K562 (cell line): ENCODE results near the gene MYG1. TPM values are rescaled to one million over a fixed set of nuclear protein-coding genes. Genes with fewer than 3 reads are reported as not detected.

ENCODE experiments used
- ARNT ChIP-seq, 2 experiments: fragments of 450-650 bp; IDR thresholded peaks; 2 replicates each; pipeline ENCODE4 v1.6.1; 2016; ENCODE audit warnings: mild to moderate bottlenecking in 1 of 2
- BRD9 ChIP-seq: fragments of 450-650 bp; IDR thresholded peaks from 2 replicates; pipeline ENCODE4 v1.6.1; 2018; ENCODE audit warnings: low read depth; ENCODE audit not compliant: partially characterized antibody
- DLX4 ChIP-seq: fragments of 250-450 bp; sonication (Bioruptor Pico); IDR thresholded peaks from 2 replicates; pipeline ENCODE4 v1.6.1; 2021; ENCODE audit warnings: mild to moderate bottlenecking
- ELF1 ChIP-seq: fragments of 200-800 bp; sonication (Bioruptor generic); IDR thresholded peaks from 2 replicates; pipeline ENCODE4 v1.6.1; 2016; ENCODE audit warnings: missing genetic modification characterization, missing compliant biosample characterization
- ETV5 ChIP-seq: sonication (generic); formaldehyde crosslinking; IDR thresholded peaks from 2 replicates; pipeline ENCODE4 v1.4.0; 2020; ENCODE audit warnings: low read depth, mild to moderate bottlenecking, missing genetic modification reagents
- GTF2F1 ChIP-seq: IDR thresholded peaks from 2 replicates; pipeline ENCODE4 v1.6.1; 2011; ENCODE audit warnings: low read depth, low read length, improper control_type of control experiment
- LEF1 ChIP-seq: fragments of 450-650 bp; IDR thresholded peaks from 2 replicates; pipeline ENCODE4 v1.6.1; 2016; ENCODE audit warnings: mild to moderate bottlenecking
- MEF2A ChIP-seq: IDR thresholded peaks from 2 replicates; pipeline ENCODE4 v1.6.1; 2011; ENCODE audit warnings: low read depth, mild to moderate bottlenecking, low read length, moderate library complexity; ENCODE audit not compliant: control insufficient read depth
- NBN ChIP-seq: fragments of 450-650 bp; IDR thresholded peaks from 2 replicates; pipeline ENCODE4 v1.6.1; 2016; ENCODE audit warnings: low read depth, mild to moderate bottlenecking
- POLR2B ChIP-seq: fragments of 450-650 bp; IDR thresholded peaks from 2 replicates; pipeline ENCODE4 v1.6.1; 2018; ENCODE audit warnings: low read depth; ENCODE audit not compliant: partially characterized antibody
- REST ChIP-seq, 2 experiments: fragments of 450-650 bp; formaldehyde crosslinking in 1 of 2; IDR thresholded peaks; 2 replicates each; pipeline versions ENCODE4 v1.4.0 to v1.6.1; 2014 to 2020; ENCODE audit warnings: mild to moderate bottlenecking in 2 of 2, borderline replicate concordance in 1 of 2, low read depth in 1 of 2
- RFX1 ChIP-seq: fragments of 450-650 bp; IDR thresholded peaks from 2 replicates; pipeline ENCODE4 v1.6.1; 2016; ENCODE audit warnings: mild to moderate bottlenecking, moderate library complexity
- RFX7 ChIP-seq: fragments of 250-450 bp; sonication (Bioruptor Pico); IDR thresholded peaks from 2 replicates; pipeline ENCODE4 v1.5.1; 2021; ENCODE audit warnings: mild to moderate bottlenecking
- STAT5A ChIP-seq: IDR thresholded peaks from 2 replicates; pipeline ENCODE4 v1.6.1; 2012; ENCODE audit warnings: low read length, inconsistent platforms, borderline replicate concordance
- STAT5B ChIP-seq: fragments of 250-450 bp; sonication (Bioruptor Pico); IDR thresholded peaks from 2 replicates; pipeline ENCODE4 v1.8.0; 2021; ENCODE audit warnings: mild to moderate bottlenecking, inconsistent platforms
- ZBTB26 ChIP-seq: fragments of 450-650 bp; formaldehyde crosslinking; IDR thresholded peaks from 2 replicates; pipeline ENCODE4 v1.4.0; 2022; ENCODE audit warnings: missing genetic modification characterization
- ZNF143 ChIP-seq: sonication (generic); formaldehyde crosslinking; IDR thresholded peaks from 2 replicates; pipeline ENCODE4 v1.9.0; 2022; ENCODE audit warnings: mild to moderate bottlenecking, missing genetic modification reagents
- ZNF589 ChIP-seq: fragments of 200-800 bp; sonication (Bioruptor generic); IDR thresholded peaks from 2 replicates; pipeline ENCODE4 v1.6.1; 2016; ENCODE audit warnings: low read depth, missing genetic modification characterization, missing compliant biosample characterization
- polyA plus RNA-seq, 8 experiments: library from polyadenylated mRNA; depleted of rRNA in 4 of 8; stranded (reverse) in 5 of 8; unstranded in 3 of 8; fragments of >200 nt; fragmentation: Nextera tagmentation in 2 of 8; fragmentation: Illumina TruSeq in 1 of 8; extraction: Ambion mirVana in 2 of 8; extraction: Trizol in 1 of 8; gene quantifications; 2 replicates each; pipeline versions ENCODE4 v1.2.1 to v1.2.3, GENCODE V29; 2011 to 2014; ENCODE audit warnings: inconsistent platforms in 1 of 8, missing spikeins in 1 of 8
- total RNA-seq, 7 experiments: library from RNA; depleted of rRNA in 6 of 7; stranded (reverse); fragments of >200 nt in 6 of 7; fragmentation: Illumina TruSeq in 2 of 7; extraction: Trizol in 2 of 7; gene quantifications; 2 replicates each; pipeline versions ENCODE4 v1.2.1 to v1.2.3, GENCODE V29; 2011 to 2021; ENCODE audit warnings: low replicate concordance in 1 of 7

Gene MYG1
- total and polyA plus RNA-seq, 9 of the 15 experiments (the other 6 are each of a cell fraction or from before 2014, with no cell fraction given) = 0.45 to 5.6 (median 2.1) TPM

GRCh38 chr12:53295070-53295890 lies 4.2 kb upstream of the MYG1 start, which contains the start of gene PFDN5 (continued):
- peak; percentile 84; the same call in 1 of the 2 replicates for TF ChIP-seq NBN
- TF ChIP-seq ZBTB26 (CRISPR knock-in tag) = peak; percentile 67; the same call in 1 of the 2 replicates
- no peak for TF ChIP-seq DLX4 (CRISPR knock-in tag)
- TF ChIP-seq GTF2F1 = peak; percentile 34; the same call in 1 of the 2 replicates
- no peak for TF ChIP-seq STAT5B
- TF ChIP-seq ZNF143 (CRISPR knock-in tag) = no peak
- TF ChIP-seq ELF1 (tag) = peak; percentile 92
- TF ChIP-seq RFX1 = peak; percentile 97
- no peak for TF ChIP-seq STAT5A
- TF ChIP-seq LEF1 = 0 out of 2 replicates have a peak, but pooled peaks have one; percentile 14
- TF ChIP-seq POLR2B = peak; percentile 88
- no peak for TF ChIP-seq BRD9
- no peak for TF ChIP-seq REST (IDR thresholded peaks at IDR 0.05; ENCODE audit: borderline replicate concordance)
- no peak for TF ChIP-seq REST (CRISPR knock-in tag; IDR thresholded peaks at IDR 0.05; ENCODE audit: low read depth)
- no peak for TF ChIP-seq ARNT (IDR thresholded peaks at IDR 0.05)
- TF ChIP-seq MEF2A = 0 out of 2 replicates have a peak, but pooled peaks have one; percentile 12
- no peak for TF ChIP-seq RFX7 (CRISPR knock-in tag)
- peak; percentile 90 for TF ChIP-seq ETV5
- no peak for TF ChIP-seq ZNF589 (CRISPR knock-in tag)
